Measurements from ENCODE around the gene CUBN.

The CUBN gene

DNA sequence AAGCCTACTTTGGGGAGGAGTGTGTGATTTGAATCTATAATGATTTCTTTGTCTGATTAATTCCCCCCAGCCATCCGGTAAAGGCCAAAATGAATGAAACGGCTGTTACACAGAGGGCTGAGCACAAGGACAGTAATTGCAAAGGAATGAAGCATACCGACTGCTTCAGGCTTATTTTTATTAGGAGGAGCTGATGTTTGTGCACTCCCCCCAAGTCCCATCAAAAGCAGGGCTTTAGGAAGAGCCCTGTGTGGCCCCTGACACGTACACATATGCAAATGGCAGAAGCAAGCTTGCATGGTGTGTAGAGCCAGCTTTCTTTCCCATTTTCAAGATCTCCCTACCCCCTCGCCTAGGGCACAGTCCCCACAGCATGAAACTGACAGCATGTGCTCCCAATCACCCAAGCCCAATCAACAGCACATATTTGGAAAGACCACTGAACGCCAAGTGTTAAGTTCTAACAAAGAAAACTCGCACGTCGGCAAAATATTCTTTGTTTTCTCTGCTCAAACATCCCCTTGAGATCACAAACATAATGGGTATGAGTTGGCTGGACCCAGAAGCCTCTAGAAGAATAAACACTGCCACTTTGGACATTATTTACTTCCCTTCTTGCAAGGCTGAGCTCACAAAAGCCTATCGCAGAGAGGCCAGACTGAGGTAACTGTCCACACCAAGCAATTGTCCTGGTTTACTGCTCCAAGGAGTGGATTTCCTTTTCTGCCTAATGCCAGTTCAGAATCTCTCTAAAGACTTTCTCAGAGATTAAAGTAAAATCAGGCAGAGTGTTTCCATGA, 143.0 kb downstream of the CUBN start:
- FAIRE-seq, result no peak
- TF ChIP-seq, protein P1, sequence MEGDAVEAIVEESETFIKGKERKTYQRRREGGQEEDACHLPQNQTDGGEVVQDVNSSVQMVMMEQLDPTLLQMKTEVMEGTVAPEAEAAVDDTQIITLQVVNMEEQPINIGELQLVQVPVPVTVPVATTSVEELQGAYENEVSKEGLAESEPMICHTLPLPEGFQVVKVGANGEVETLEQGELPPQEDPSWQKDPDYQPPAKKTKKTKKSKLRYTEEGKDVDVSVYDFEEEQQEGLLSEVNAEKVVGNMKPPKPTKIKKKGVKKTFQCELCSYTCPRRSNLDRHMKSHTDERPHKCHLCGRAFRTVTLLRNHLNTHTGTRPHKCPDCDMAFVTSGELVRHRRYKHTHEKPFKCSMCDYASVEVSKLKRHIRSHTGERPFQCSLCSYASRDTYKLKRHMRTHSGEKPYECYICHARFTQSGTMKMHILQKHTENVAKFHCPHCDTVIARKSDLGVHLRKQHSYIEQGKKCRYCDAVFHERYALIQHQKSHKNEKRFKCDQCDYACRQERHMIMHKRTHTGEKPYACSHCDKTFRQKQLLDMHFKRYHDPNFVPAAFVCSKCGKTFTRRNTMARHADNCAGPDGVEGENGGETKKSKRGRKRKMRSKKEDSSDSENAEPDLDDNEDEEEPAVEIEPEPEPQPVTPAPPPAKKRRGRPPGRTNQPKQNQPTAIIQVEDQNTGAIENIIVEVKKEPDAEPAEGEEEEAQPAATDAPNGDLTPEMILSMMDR (IDR thresholded peaks at IDR 0.05; ENCODE audit: insufficient read depth, missing control alignments), result no peak
- DNase-seq (ENCODE audit: insufficient read length, low spot score), result no peak

- TF ChIP-seq, protein P1 (IDR thresholded peaks at IDR 0.05; ENCODE audit: insufficient read depth, missing control alignments), result no peak
- DNase-seq (ENCODE audit: insufficient read length, low spot score), result no peak
- FAIRE-seq, result no peak
Observed at GRCh38 chr10:16986082-16986405, 143.6 kb downstream of the CUBN start.

DNA sequence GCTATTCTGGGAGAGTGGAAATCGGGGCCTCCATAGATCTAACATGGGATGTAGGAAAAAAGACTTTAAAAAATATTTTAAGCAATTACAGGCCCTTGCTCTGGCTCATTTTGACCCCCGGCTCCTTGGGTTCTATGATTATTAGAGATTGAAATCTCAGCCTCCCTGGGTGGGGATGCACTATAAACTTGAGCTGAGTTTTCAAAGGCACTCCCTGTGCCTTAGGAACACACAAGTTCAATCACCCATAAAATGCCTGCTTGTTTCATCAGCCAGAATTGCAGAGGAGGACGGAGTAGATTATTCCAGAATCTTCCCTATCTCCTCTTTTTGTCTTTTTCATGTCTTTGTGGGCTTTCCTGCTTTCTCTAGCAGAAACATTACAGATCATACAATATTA, 145.4 kb downstream of the CUBN start:
- DNase-seq (ENCODE audit: insufficient read length, low spot score), result no peak
- TF ChIP-seq, protein P1 (IDR thresholded peaks at IDR 0.05; ENCODE audit: insufficient read depth, missing control alignments), result no peak
- no peak for FAIRE-seq

GRCh38 chr10:16976803-16977202, 152.8 kb downstream of the CUBN start:
- DNase-seq (ENCODE audit: insufficient read length, low spot score) (no peak), FAIRE-seq (no peak)
- TF ChIP-seq, protein P1 (IDR thresholded peaks at IDR 0.05; ENCODE audit: insufficient read depth, missing control alignments), result no peak

DNA sequence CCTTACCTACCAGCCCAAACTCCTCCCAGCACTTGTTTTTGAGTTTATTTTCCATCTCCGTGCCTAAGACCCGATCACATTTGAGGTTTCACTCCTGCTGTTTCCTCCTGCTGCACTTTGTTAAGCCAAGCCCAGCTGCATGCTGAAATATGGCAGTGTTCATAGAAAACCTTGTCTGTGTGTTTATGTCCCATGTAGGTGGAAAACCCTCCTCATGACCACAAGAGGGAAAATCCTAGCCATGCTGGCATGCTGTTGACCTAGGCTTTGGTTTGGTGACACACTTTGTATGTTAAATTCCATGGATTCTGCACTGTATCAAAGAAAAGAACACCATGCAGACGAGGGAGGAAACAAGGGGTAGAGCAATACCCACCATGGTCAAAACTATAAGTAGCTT, 154.4 kb downstream of the CUBN start:
- TF ChIP-seq, protein P1 (IDR thresholded peaks at IDR 0.05; ENCODE audit: insufficient read depth, missing control alignments), result no peak
- FAIRE-seq, result no peak
- DNase-seq (ENCODE audit: insufficient read length, low spot score), result no peak

DNA sequence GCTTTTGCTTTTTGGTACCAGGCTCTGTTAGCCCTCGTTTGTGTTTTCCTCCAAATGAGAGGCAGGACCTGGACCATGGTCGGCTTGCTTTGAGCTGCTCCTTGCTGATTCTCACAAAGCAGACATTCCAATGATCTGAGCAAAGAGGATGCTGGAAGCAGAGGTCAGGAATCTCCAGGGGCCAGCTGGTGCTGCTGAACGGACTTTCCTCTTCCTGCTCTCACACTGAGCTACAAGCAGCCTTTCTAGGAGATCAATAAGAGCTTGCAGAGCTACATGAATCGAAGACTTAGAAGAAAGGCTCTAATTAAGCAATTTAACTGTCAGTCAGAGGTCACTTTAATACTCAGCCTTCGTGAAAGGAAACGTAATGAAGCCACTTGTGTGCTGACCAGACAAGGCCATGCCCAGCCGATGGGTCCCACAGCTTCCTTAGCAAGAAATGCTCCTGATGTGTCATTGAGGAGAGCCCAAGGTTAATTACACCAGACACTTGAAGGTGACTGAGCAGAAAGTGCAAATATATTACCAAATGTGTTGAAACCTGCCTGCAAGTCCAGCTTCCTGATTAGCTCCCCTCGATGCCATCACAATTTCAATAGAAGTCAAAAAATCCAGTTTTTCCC, 161.1 kb downstream of the CUBN start:
- DNase-seq (ENCODE audit: insufficient read length, low spot score) (no peak), FAIRE-seq (no peak)
- TF ChIP-seq, protein P1 (IDR thresholded peaks at IDR 0.05; ENCODE audit: insufficient read depth, missing control alignments), result no peak

DNA sequence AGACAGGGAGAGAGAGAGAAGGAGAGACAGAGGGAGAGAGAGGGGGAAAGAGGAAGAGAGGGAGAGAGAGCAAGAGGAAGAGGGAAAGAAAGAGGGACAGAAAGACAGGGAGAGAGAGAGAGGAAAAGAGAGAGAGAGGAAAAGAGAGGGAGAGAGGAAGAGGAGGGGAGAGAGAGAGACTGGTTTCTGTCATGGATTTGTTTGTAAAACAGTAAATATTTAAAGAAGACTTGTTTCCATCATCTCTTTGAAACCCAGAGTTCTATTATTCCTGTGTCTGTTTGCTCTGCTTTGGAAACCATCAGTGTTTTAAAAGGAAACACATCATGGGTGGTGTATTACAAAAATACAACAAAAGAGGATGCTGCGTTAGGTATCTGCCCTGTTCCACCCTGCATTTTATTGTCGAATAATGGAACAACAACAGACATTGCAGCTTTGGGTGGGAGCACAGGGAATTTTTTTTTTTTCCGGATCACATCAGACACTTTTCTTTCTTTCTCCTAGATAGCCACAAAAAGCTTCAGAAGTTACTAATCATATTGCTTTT, 161.7 kb downstream of the CUBN start:
- TF ChIP-seq, protein P1 (IDR thresholded peaks at IDR 0.05; ENCODE audit: insufficient read depth, missing control alignments), result no peak
- FAIRE-seq (no peak), DNase-seq (ENCODE audit: insufficient read length, low spot score) (no peak)

Data from D721Med (cell line).